ENCODE results near the gene AKAP17A. TPM values are rescaled to one million over a fixed set of nuclear protein-coding genes. Genes with fewer than 3 reads are reported as not detected.
"Not testable (repeated sequence)": the region's sequence is repeated elsewhere in the genome, so short reads cannot be mapped to it uniquely, and the experiment has no call there.

Gene AKAP17A
- total and polyA plus RNA-seq, 2 donors (not counting 1 experiment from before 2014, with no cell fraction given) = 126 to 196 TPM

DNA sequence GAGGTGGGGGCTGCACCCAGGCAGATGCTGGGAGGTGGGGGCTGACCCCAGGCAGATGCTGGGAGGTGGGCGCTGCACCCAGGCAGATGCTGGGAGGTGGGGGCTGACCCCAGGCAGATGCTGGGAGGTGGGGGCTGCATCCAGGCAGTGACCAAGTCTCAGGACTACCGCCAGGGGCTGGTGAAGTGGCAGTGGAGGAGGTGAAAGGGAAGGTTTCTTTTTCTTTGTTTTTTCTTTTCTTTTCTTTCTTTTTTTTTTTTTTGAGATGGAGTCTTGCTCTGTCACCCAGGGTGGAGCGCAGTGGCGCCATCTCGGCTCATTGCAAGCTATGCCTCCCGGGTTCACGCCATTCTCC lies 33.4 kb downstream of the AKAP17A start:
- H3K27ac ChIP-seq (ENCODE audit: low read length in 2 of 2); intact Hi-C loops (cut with micrococcal nuclease); H2AFZ ChIP-seq (ENCODE audit: insufficient read depth, low read depth, low read length, poor library complexity, severe bottlenecking); H3K9ac ChIP-seq (ENCODE audit: low read length); H3K4me3 ChIP-seq (ENCODE audit: control extremely low read depth in 1 of 5, extremely low read depth in 1 of 5, insufficient read depth in 1 of 5, low read depth in 2 of 5, low read length in 4 of 5); H3K36me3 ChIP-seq (replicated peaks in 1 of 2; ENCODE audit: control extremely low read depth in 1 of 2, control insufficient read depth in 1 of 2, extremely low read depth in 1 of 2, insufficient read depth in 2 of 2, low read length in 1 of 2); H3K79me2 ChIP-seq (ENCODE audit: control insufficient read depth, insufficient read depth, low read length); H4K20me1 ChIP-seq (ENCODE audit: control insufficient read depth, insufficient read depth, low read length, poor library complexity, severe bottlenecking); POLR2A ChIA-PET; H3K4me3 Mint-ChIP-seq; ATAC-seq (ENCODE audit: low read depth); H3K27me3 Mint-ChIP-seq; H3K4me2 ChIP-seq (replicated peaks; ENCODE audit: low read depth, low read length, poor library complexity, severe bottlenecking); DNase-seq; H3K27ac Mint-ChIP-seq; H3K9me3 Mint-ChIP-seq (ENCODE audit: insufficient read depth); CTCF ChIA-PET: not testable (repeated sequence)
- Histone ChIP-seq H3K27me3 (replicated peaks in 1 of 4; ENCODE audit: control extremely low read depth in 1 of 4, control insufficient read depth in 3 of 4, insufficient read depth in 4 of 4, low read length in 3 of 4) (peaks cover 0 to 10% (median 1%) of the 10 kb centered on the region in 4 experiments), H3K4me1 (ENCODE audit: control insufficient read depth in 2 of 2, insufficient read depth in 2 of 2, low read length in 2 of 2) (peaks cover 6 to 22% of the 10 kb centered on the region in 2 donors), H3K9me3 (ENCODE audit: control extremely low read depth in 1 of 3, control insufficient read depth in 2 of 3, insufficient read depth in 1 of 3, low read length in 2 of 3) (peaks cover 0 to 18% (median 0%) of the 10 kb centered on the region in 3 donors)
- peaks cover 18% of the 10 kb centered on the region for H3K4me1 Mint-ChIP-seq
- 100% methylated on average over 5 of the region's 7 CpGs for WGBS (ENCODE audit: insufficient coverage)

DNA sequence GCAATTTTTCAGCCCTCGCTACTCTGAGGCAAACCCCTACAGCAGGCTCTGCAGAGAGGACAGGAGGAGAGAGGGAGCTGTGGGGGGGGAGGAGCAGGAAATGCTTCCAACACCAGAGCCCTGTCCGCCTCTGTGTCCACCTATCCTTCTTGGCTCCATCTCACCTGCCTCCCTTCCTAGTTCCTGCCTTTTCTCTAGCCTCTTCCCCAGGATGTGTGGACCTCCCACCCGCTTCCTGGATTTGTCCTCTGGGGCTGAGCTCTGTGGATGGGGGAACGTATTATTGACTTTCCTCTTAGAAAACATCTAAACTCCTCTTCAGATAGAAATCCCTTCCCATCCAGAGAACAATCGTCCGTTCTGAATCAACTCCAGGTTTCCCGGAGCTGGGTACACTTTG lies 37.8 kb downstream of the AKAP17A start:
- Mint-ChIP-seq H3K27ac (no peak overlapping the region), H3K4me3 (no peak overlapping the region), H3K27me3 (no peaks in the 10 kb centered on the region), H3K9me3 (ENCODE audit: insufficient read depth) (no peaks in the 10 kb centered on the region), H3K4me1 (no peaks in the 10 kb centered on the region)
- H3K4me2 ChIP-seq (replicated peaks; ENCODE audit: low read depth, low read length, poor library complexity, severe bottlenecking) = no peak overlapping the region
- H3K9me3 ChIP-seq (ENCODE audit: control extremely low read depth in 1 of 3, control insufficient read depth in 2 of 3, insufficient read depth in 1 of 3, low read length in 2 of 3) = no peaks in the 10 kb centered on the region
- no peak overlapping the region for H3K4me3 ChIP-seq (ENCODE audit: control extremely low read depth in 1 of 5, extremely low read depth in 1 of 5, insufficient read depth in 1 of 5, low read depth in 2 of 5, low read length in 4 of 5)
- H4K20me1 ChIP-seq (ENCODE audit: control insufficient read depth, insufficient read depth, low read length, poor library complexity, severe bottlenecking) = no peaks in the 10 kb centered on the region
- ChIA-PET CTCF (no interaction called here), POLR2A (no interaction called here)
- H3K27ac ChIP-seq (ENCODE audit: low read length in 2 of 2) = no peak overlapping the region
- H3K9ac ChIP-seq (ENCODE audit: low read length) = no peak overlapping the region
- H3K4me1 ChIP-seq (ENCODE audit: control insufficient read depth in 2 of 2, insufficient read depth in 2 of 2, low read length in 2 of 2) = no peaks in the 10 kb centered on the region
- WGBS (ENCODE audit: insufficient coverage) = 100% methylated on average over 3 of the region's 7 CpGs
- TF ChIP-seq, protein P1, sequence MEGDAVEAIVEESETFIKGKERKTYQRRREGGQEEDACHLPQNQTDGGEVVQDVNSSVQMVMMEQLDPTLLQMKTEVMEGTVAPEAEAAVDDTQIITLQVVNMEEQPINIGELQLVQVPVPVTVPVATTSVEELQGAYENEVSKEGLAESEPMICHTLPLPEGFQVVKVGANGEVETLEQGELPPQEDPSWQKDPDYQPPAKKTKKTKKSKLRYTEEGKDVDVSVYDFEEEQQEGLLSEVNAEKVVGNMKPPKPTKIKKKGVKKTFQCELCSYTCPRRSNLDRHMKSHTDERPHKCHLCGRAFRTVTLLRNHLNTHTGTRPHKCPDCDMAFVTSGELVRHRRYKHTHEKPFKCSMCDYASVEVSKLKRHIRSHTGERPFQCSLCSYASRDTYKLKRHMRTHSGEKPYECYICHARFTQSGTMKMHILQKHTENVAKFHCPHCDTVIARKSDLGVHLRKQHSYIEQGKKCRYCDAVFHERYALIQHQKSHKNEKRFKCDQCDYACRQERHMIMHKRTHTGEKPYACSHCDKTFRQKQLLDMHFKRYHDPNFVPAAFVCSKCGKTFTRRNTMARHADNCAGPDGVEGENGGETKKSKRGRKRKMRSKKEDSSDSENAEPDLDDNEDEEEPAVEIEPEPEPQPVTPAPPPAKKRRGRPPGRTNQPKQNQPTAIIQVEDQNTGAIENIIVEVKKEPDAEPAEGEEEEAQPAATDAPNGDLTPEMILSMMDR (IDR thresholded peaks at IDR 0.05) = no peak
- TF ChIP-seq EZH2 (IDR thresholded peaks at IDR 0.05; ENCODE audit: borderline replicate concordance, insufficient read depth, low read depth, low read length, poor library complexity, severe bottlenecking) = no peak
- H3K27me3 ChIP-seq (replicated peaks in 1 of 4; ENCODE audit: control extremely low read depth in 1 of 4, control insufficient read depth in 3 of 4, insufficient read depth in 4 of 4, low read length in 3 of 4) = peaks cover 0 to under 1% (median 0%) of the 10 kb centered on the region in 4 experiments
- no peak for ATAC-seq (ENCODE audit: low read depth)
- no peak overlapping the region for H2AFZ ChIP-seq (ENCODE audit: insufficient read depth, low read depth, low read length, poor library complexity, severe bottlenecking)
- H3K79me2 ChIP-seq (ENCODE audit: control insufficient read depth, insufficient read depth, low read length) = no peaks in the 10 kb centered on the region
- DNase-seq = no peak
- no peaks in the 10 kb centered on the region for H3K36me3 ChIP-seq (replicated peaks in 1 of 2; ENCODE audit: control extremely low read depth in 1 of 2, control insufficient read depth in 1 of 2, extremely low read depth in 1 of 2, insufficient read depth in 2 of 2, low read length in 1 of 2)
- intact Hi-C loops (cut with micrococcal nuclease) = no loop called here

Data from B cell (primary cell).